ENCODE measurements around the gene ADAM23. TPM values are rescaled to one million over a fixed set of nuclear protein-coding genes. Genes with fewer than 3 reads are reported as not detected.

Gene ADAM23
- total and polyA plus RNA-seq, 2 experiments from 2014 or later, result 11.8 to 15.9 TPM

DNA sequence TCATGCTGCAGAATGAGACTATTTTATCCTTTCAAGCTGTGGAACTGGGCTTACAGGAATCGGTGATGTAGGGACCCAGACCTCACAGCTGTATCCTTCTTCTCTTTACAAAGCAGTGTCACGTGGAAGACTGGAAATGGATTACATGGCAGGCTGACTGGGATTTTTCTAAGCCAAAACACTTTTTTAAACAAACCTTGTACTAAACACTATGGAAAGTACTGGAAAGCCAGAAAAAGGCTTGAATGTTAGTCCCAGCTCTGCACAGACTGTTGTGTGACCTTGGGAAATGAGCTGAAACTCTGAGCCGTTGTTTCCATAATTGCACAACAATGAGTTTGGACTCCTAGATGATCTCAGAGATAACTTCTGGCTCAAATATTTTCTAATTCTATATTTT lies 7.6 kb upstream of the ADAM23 start (continued):
- no peak for TF ChIP-seq ZNF462 (CRISPR knock-in tag; IDR thresholded peaks at IDR 0.05)
- TF ChIP-seq JUNB (IDR thresholded peaks at IDR 0.05; ENCODE audit: unreplicated experiment), result no peak
- TF ChIP-seq STAT1 (IDR thresholded peaks at IDR 0.05; ENCODE audit: unreplicated experiment), result no peak
- TF ChIP-seq POLR2AphosphoS5 (IDR thresholded peaks at IDR 0.05; ENCODE audit: low read depth), result no peak
- no peak for TF ChIP-seq CTCF (conservative IDR thresholded peaks at IDR 0.05; ENCODE audit: low read depth in 2 of 2)

GRCh38 chr2:206438196-206438724 lies 5.1 kb upstream of the ADAM23 start:
- Histone ChIP-seq H2AFZ (no peak overlapping the region; the same call in 1 of the 2 replicates), H3K27me3 (ENCODE audit: insufficient read depth) (peaks cover 11% of the 10 kb centered on the region), H3K79me2 (replicated peaks; ENCODE audit: insufficient read depth) (no peaks in the 10 kb centered on the region), H4K20me1 (replicated peaks; ENCODE audit: insufficient read depth) (no peaks in the 10 kb centered on the region), H3K9me2 (ENCODE audit: insufficient read depth) (no peaks in the 10 kb centered on the region), H3K27ac (ENCODE audit: low read depth) (no peak overlapping the region), H3K4me3 (no peak overlapping the region), H3K36me3 (ENCODE audit: insufficient read depth) (no peaks in the 10 kb centered on the region), H3K4me2 (no peak overlapping the region; the same call in 1 of the 2 replicates), H3F3A (replicated peaks; ENCODE audit: low read depth) (no peaks in the 10 kb centered on the region), H3K4me1 (ENCODE audit: insufficient read depth) (peaks cover 14% of the 10 kb centered on the region)
- DNase-seq (ENCODE audit: low spot score), result no peak
- Mint-ChIP-seq H3K27me3 (ENCODE audit: insufficient read depth, low read depth, poor library complexity) (peaks cover 11% of the 10 kb centered on the region), H3K36me3 (ENCODE audit: low read depth) (no peaks in the 10 kb centered on the region), H3K4me1 (peaks cover 29% of the 10 kb centered on the region), H3K4me3 (no peak overlapping the region), H3K27ac (no peak overlapping the region), H3K9me3 (no peaks in the 10 kb centered on the region)
- no peak for ATAC-seq
- TF ChIP-seq EZH2phosphoT487 (IDR thresholded peaks at IDR 0.05; ENCODE audit: unreplicated experiment) (no peak), EZH2 (IDR thresholded peaks at IDR 0.05; ENCODE audit: low read depth, unreplicated experiment) (no peak), STAT1 (IDR thresholded peaks at IDR 0.05; ENCODE audit: unreplicated experiment) (no peak), ZNF114 (CRISPR knock-in tag; IDR thresholded peaks at IDR 0.05) (no peak), JUNB (IDR thresholded peaks at IDR 0.05; ENCODE audit: unreplicated experiment) (no peak), CTCF (conservative IDR thresholded peaks at IDR 0.05; ENCODE audit: low read depth in 2 of 2) (no peak), REST (IDR thresholded peaks at IDR 0.05; ENCODE audit: unreplicated experiment) (no peak), POLR2AphosphoS5 (IDR thresholded peaks at IDR 0.05; ENCODE audit: low read depth) (no peak)

All from GM23338 (cell line).